Measurements from ENCODE around the gene RAB27A.

RAB27A gene

DNA sequence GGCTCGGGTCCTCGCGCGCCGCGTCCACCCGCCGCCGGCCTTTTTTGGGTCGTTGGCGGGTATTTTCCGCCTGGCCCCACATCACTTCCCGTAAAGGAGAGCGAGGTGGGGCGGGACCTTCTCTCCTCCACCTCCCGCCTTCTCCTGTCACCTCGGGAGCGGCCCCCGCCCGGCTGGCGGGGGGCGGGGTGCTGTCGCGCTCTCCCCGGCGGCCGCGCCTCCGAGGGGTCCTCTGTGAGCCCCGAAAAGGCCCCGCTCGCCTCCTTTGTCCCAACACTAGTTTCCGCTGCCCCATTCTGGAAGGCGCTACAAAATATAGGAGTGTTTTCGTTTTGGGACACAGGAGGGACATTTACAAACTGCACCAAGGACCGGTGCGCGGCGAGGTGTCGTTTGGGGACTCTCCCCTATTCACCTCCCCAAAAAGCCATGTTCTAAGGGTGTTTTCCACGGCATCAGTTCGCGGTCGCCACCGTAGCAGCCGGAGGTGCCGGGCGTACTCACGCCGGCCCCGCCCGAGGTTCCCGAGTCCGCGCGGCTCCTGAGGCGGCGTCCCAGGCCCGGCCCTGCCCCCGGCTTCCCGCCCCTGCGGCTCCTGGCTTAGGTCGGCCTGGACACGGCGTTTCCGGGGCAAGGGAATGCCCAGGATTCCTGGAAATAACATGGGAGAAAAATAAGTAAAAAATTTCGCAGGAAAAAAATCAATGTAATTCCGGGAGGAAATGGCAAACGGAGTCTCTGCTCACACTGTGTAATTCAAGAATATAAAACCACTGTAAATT lies at the start of gene RAB27A:
RAB27A (minus strand) TSS at position 68 of the 782 bp plus-strand sequence. CDS start 54,879 bp downstream, outside the sequence.
- H3K4me3 ChIP-seq (ENCODE audit: low read depth, low read length): peak within 1 kb of the TSS; percentile 86
- peak; percentile 31 for DNase-seq (ENCODE audit: low read depth)
- TF ChIP-seq, protein P1, sequence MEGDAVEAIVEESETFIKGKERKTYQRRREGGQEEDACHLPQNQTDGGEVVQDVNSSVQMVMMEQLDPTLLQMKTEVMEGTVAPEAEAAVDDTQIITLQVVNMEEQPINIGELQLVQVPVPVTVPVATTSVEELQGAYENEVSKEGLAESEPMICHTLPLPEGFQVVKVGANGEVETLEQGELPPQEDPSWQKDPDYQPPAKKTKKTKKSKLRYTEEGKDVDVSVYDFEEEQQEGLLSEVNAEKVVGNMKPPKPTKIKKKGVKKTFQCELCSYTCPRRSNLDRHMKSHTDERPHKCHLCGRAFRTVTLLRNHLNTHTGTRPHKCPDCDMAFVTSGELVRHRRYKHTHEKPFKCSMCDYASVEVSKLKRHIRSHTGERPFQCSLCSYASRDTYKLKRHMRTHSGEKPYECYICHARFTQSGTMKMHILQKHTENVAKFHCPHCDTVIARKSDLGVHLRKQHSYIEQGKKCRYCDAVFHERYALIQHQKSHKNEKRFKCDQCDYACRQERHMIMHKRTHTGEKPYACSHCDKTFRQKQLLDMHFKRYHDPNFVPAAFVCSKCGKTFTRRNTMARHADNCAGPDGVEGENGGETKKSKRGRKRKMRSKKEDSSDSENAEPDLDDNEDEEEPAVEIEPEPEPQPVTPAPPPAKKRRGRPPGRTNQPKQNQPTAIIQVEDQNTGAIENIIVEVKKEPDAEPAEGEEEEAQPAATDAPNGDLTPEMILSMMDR (IDR thresholded peaks at IDR 0.05; ENCODE audit: low read depth, low read length, missing control alignments): no peak
- in situ Hi-C loops (cut with HindIII; ENCODE audit: low sequenced_read_pairs): no loop called here

DNA sequence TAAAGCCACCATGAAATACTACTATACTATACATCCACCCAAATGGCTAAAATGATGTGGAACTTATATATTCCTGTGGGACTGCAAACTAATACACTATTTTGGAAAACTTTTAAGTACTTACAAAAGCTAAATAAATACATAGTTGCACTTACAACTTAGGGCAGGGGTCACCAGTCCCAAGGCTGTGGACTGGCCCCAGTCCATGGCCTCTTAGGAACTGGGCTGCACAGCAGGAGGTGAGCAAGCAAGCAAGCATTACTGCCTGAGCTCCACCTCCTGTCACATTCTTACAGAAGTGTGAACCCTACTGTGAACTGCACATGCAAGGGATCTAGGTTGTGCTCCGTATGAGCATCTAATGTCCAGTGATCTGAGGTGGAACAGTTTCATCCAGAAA lies 47.5 kb upstream of the RAB27A start:
- in situ Hi-C loops (cut with HindIII; ENCODE audit: low sequenced_read_pairs): no loop called here
- no peak for DNase-seq (ENCODE audit: low read depth)
- TF ChIP-seq, protein P1 (IDR thresholded peaks at IDR 0.05; ENCODE audit: low read depth, low read length, missing control alignments): no peak
- no peak overlapping the region for H3K4me3 ChIP-seq (ENCODE audit: low read depth, low read length)

DNA sequence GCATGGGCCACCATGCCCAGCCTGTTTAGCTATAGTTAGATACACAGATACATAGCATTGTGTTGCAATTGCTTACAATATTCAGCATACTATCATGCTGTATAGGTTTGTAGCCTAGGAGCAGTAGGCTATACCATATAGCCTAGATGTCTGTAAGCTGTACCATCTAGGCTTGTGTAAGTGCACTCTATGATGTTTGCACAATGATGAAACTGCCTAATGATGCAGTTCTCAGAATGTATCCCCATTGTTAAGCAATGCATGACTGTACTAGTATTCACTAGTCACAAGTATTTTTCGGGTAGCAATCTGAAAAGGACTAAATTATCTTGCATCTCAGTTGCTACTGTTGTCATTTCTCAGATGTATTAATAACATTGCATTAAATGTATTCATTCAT lies 45.4 kb upstream of the RAB27A start:
- in situ Hi-C loops (cut with HindIII; ENCODE audit: low sequenced_read_pairs): no loop called here
- no peak for DNase-seq (ENCODE audit: low read depth)
- H3K4me3 ChIP-seq (ENCODE audit: low read depth, low read length): no peak overlapping the region
- TF ChIP-seq, protein P1 (IDR thresholded peaks at IDR 0.05; ENCODE audit: low read depth, low read length, missing control alignments): no peak

- in situ Hi-C loops (cut with HindIII; ENCODE audit: low sequenced_read_pairs): no loop called here
- H3K4me3 ChIP-seq (ENCODE audit: low read depth, low read length): no peak overlapping the region
- TF ChIP-seq, protein P1 (IDR thresholded peaks at IDR 0.05; ENCODE audit: low read depth, low read length, missing control alignments): no peak
- no peak for DNase-seq (ENCODE audit: low read depth)
Observed at GRCh38 chr15:55334371-55334770, 44.8 kb upstream of the RAB27A start.

DNA sequence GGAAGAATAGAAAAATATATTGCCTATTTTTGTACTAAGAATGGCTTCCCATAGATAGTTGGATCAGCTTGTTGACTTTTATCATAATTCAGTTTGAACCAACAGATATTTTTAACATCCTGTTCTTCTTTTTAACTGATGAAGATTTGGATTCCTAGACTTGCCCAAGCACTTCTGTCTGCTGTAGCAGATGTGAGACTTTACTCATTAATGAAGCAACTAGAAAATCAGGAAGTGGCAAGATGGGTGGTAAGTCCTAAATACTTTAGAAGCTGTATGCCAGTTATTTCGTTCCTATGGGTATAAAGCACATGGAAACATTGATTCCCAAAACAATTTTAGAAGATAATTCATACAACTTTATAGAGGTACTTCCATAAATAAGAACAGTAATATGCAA lies 37.8 kb upstream of the RAB27A start:
- DNase-seq (ENCODE audit: low read depth): no peak
- H3K4me3 ChIP-seq (ENCODE audit: low read depth, low read length): no peak overlapping the region
- in situ Hi-C loops (cut with HindIII; ENCODE audit: low sequenced_read_pairs): no loop called here
- TF ChIP-seq, protein P1 (IDR thresholded peaks at IDR 0.05; ENCODE audit: low read depth, low read length, missing control alignments): no peak

GRCh38 chr15:55322467-55322866 lies 32.9 kb upstream of the RAB27A start:
- H3K4me3 ChIP-seq (ENCODE audit: low read depth, low read length): no peak overlapping the region
- DNase-seq (ENCODE audit: low read depth): no peak
- TF ChIP-seq, protein P1 (IDR thresholded peaks at IDR 0.05; ENCODE audit: low read depth, low read length, missing control alignments): no peak
- in situ Hi-C loops (cut with HindIII; ENCODE audit: low sequenced_read_pairs): no loop called here

All from astrocyte of the cerebellum (primary cell).